Left lung (tissue), 10 donors: ENCODE results near the gene LY86. TPM values are rescaled to one million over a fixed set of nuclear protein-coding genes. Genes with fewer than 3 reads are reported as not detected.

Experiments used
- ATAC-seq: fragments of 200-7000 bp; cut with Tn5 transposase; one replicate; pipeline ENCODE4 v1.9.1; 2020; ENCODE audit warnings: moderate library complexity
- DNase-seq, 4 donors: peaks; one replicate each; pipeline ENCODE4 v3.0.0-alpha.2; 2013 to 2020
- H3K27ac ChIP-seq, 2 donors: fragments of 200-600 bp; sonication (generic) in 1 of 2; one replicate each; pipeline versions ENCODE4 v1.5.0 to v1.8.0; 2020 to 2021
- H3K27me3 ChIP-seq, 2 donors: fragments of 200-600 bp; sonication (generic) in 1 of 2; one replicate each; pipeline versions ENCODE4 v1.5.0 to v1.8.0; 2020 to 2021
- H3K36me3 ChIP-seq, 2 donors: fragments of 200-600 bp; sonication (generic) in 1 of 2; one replicate each; pipeline versions ENCODE4 v1.5.0 to v1.8.0; 2020 to 2021
- H3K4me1 ChIP-seq, 2 donors: fragments of 200-600 bp; one replicate each; pipeline ENCODE4 v1.8.0; 2021
- H3K4me3 ChIP-seq, 2 donors: fragments of 200-600 bp; sonication (generic) in 1 of 2; one replicate each; pipeline versions ENCODE4 v1.5.0 to v1.8.0; 2020 to 2021; ENCODE audit warnings: mild to moderate bottlenecking in 1 of 2
- H3K9me3 ChIP-seq, 2 donors: fragments of 200-600 bp; sonication (generic) in 1 of 2; one replicate each; pipeline versions ENCODE4 v1.5.0 to v1.8.0; 2020 to 2021
- CTCF ChIP-seq, 2 donors: fragments of 200-600 bp; sonication (generic) in 1 of 2; IDR thresholded peaks; one replicate each; pipeline versions ENCODE4 v1.5.0 to v1.8.0; 2021; ENCODE audit warnings: antibody characterized with exemption in 2 of 2
- intact Hi-C, 2 donors: fragments of 100-400 bp; cut with DNase I; formaldehyde crosslinking; loops; one replicate each; pipeline versions ENCODE4 v1.11.2 to v1.14.2; 2022
- polyA plus RNA-seq, 6 donors: library from polyadenylated mRNA; unstranded; fragments of 120-200 nt; gene quantifications; one replicate each; pipeline ENCODE4 v1.2.1, GENCODE V29; 2013; ENCODE audit not compliant: insufficient read length in 6 of 6
- total RNA-seq, 2 donors: library from RNA; stranded (reverse); fragmentation: NEBNext Ultra II Directional; extraction: Animal tissue kit (Norgen Biotek cat#: 25700); gene quantifications; one replicate each; pipeline ENCODE4 v1.2.1, GENCODE V29; 2021
- donor health status: DM: no; HTN: yes; CAD: no.
- donor health status: DM: no; HTN: no; CAD: no.

LY86 gene
- total and polyA plus RNA-seq, 8 donors, result 1.4 to 11.1 (median 2.2) TPM

- no peak for DNase-seq
- Histone ChIP-seq H3K4me1 (no peaks in the 10 kb centered on the region), H3K36me3 (no peaks in the 10 kb centered on the region), H3K4me3 (no peak overlapping the region), H3K27me3 (no peaks in the 10 kb centered on the region), H3K9me3 (no peaks in the 10 kb centered on the region), H3K27ac (no peak overlapping the region)
- intact Hi-C loops, result no loop called here
- ATAC-seq, result no peak
- TF ChIP-seq CTCF (IDR thresholded peaks at IDR 0.05), result no peak
Observed at GRCh38 chr6:6646859-6647258, 58.3 kb downstream of the LY86 start.

- no peaks in the 10 kb centered on the region for H3K9me3 ChIP-seq
- H3K4me3 ChIP-seq, result no peak overlapping the region
- no peaks in the 10 kb centered on the region for H3K27me3 ChIP-seq
- H3K36me3 ChIP-seq, result no peaks in the 10 kb centered on the region
- ATAC-seq, result no peak
- no peak for DNase-seq
- intact Hi-C loops, result no loop called here
- no peak for TF ChIP-seq CTCF (IDR thresholded peaks at IDR 0.05)
- H3K27ac ChIP-seq, result no peak overlapping the region
- no peaks in the 10 kb centered on the region for H3K4me1 ChIP-seq
Observed at GRCh38 chr6:6648692-6649343, 60.3 kb downstream of the LY86 start.

- TF ChIP-seq CTCF (IDR thresholded peaks at IDR 0.05), result no peak
- Histone ChIP-seq H3K27ac (no peak overlapping the region), H3K36me3 (no peaks in the 10 kb centered on the region), H3K4me1 (peaks cover 0 to 10% of the 10 kb centered on the region in 2 donors), H3K27me3 (no peaks in the 10 kb centered on the region), H3K9me3 (no peaks in the 10 kb centered on the region), H3K4me3 (no peak overlapping the region)
- DNase-seq (no peak), ATAC-seq (no peak)
- intact Hi-C loops, result no loop called here
Observed at GRCh38 chr6:6649824-6650349, 61.4 kb downstream of the LY86 start.

- Histone ChIP-seq H3K27ac (no peak overlapping the region), H3K27me3 (no peaks in the 10 kb centered on the region), H3K4me3 (no peak overlapping the region), H3K4me1 (peaks cover 0 to 18% of the 10 kb centered on the region in 2 donors), H3K9me3 (no peaks in the 10 kb centered on the region), H3K36me3 (no peaks in the 10 kb centered on the region)
- DNase-seq, result no peak
- no peak for ATAC-seq
- intact Hi-C loops, result no loop called here
- no peak for TF ChIP-seq CTCF (IDR thresholded peaks at IDR 0.05)
Observed at GRCh38 chr6:6650839-6651238, 62.3 kb downstream of the LY86 start.

GRCh38 chr6:6651335-6651734 is 62.8 kb downstream of the LY86 start:
- no peak overlapping the region for H3K27ac ChIP-seq
- H3K9me3 ChIP-seq, result no peaks in the 10 kb centered on the region
- ATAC-seq (no peak), DNase-seq (no peak)
- intact Hi-C loops, result no loop called here
- no peaks in the 10 kb centered on the region for H3K27me3 ChIP-seq
- no peak for TF ChIP-seq CTCF (IDR thresholded peaks at IDR 0.05)
- no peaks in the 10 kb centered on the region for H3K36me3 ChIP-seq
- peaks cover 0 to 22% of the 10 kb centered on the region in 2 donors for H3K4me1 ChIP-seq
- H3K4me3 ChIP-seq, result no peak overlapping the region
